CD4-positive, alpha-beta memory T cell (primary cell): ENCODE results near the gene FOXN1. TPM values are rescaled to one million over a fixed set of nuclear protein-coding genes. Genes with fewer than 3 reads are reported as not detected.

ENCODE experiments used
- CTCF ChIA-PET: fragments of 350-600 bp; sonication (Branson Sonifier 250); formaldehyde crosslinking; loops from one replicate; lab custom pipeline; 2021; ENCODE audit warnings: inconsistent platforms; ENCODE audit not compliant: partially characterized antibody; lab: Charles Lee
- POLR2A ChIA-PET: fragments of 350-600 bp; sonication (Branson Sonifier 250); formaldehyde crosslinking; loops from one replicate; lab custom pipeline; 2021; ENCODE audit not compliant: partially characterized antibody; lab: Charles Lee
- DNase-seq, 5 donors: peaks; one replicate each; pipeline versions ENCODE4 v3.0.0 to v3.0.0-alpha.2; 2020 to 2022; ENCODE audit warnings: mixed read lengths in 1 of 5
- H3K27ac ChIP-seq: one replicate; pipeline ENCODE4 v1.7.0; 2013; ENCODE audit warnings: low read depth, low read length
- H3K27me3 ChIP-seq: 2 replicates; pipeline ENCODE4 v1.7.0; 2013; ENCODE audit warnings: mild to moderate bottlenecking, low read length, moderate library complexity; ENCODE audit not compliant: insufficient read depth
- H3K36me3 ChIP-seq: 2 replicates; pipeline ENCODE4 v1.7.0; 2013; ENCODE audit warnings: mild to moderate bottlenecking, low read length, moderate library complexity; ENCODE audit not compliant: insufficient read depth
- H3K4me1 ChIP-seq: 2 replicates; pipeline ENCODE4 v1.7.0; 2013; ENCODE audit warnings: mild to moderate bottlenecking, low read length, moderate library complexity; ENCODE audit not compliant: insufficient read depth
- H3K4me3 ChIP-seq, 2 donors: one replicate each; pipeline ENCODE4 v1.7.0; 2013; ENCODE audit warnings: low read length in 2 of 2, mild to moderate bottlenecking in 1 of 2
- H3K9me3 ChIP-seq, 2 donors: one replicate each; pipeline ENCODE4 v1.7.0; 2013; ENCODE audit warnings: low read length in 2 of 2, control low read depth in 1 of 2; ENCODE audit not compliant: control insufficient read depth in 1 of 2
- H3K27ac Mint-ChIP-seq, 7 donors: one replicate each; pipeline ENCODE4 v1.8.0; 2020 to 2021; ENCODE audit warnings: mixed read lengths in 7 of 7, mild to moderate bottlenecking in 6 of 7, inconsistent platforms in 3 of 7, moderate library complexity in 3 of 7
- H3K27me3 Mint-ChIP-seq, 2 donors: one replicate each; pipeline ENCODE4 v1.8.0; 2020 to 2021; ENCODE audit warnings: mixed read lengths in 2 of 2
- H3K36me3 Mint-ChIP-seq, 2 donors: one replicate each; pipeline ENCODE4 v1.8.0; 2020 to 2021; ENCODE audit warnings: mixed read lengths in 2 of 2, inconsistent platforms in 1 of 2, mild to moderate bottlenecking in 1 of 2
- H3K4me1 Mint-ChIP-seq, 4 donors: one replicate each; pipeline ENCODE4 v1.8.0; 2020 to 2021; ENCODE audit warnings: mixed read lengths in 4 of 4, mild to moderate bottlenecking in 1 of 4
- H3K4me3 Mint-ChIP-seq, 8 donors: one replicate each; pipeline ENCODE4 v1.8.0; 2020 to 2021; ENCODE audit warnings: mixed read lengths in 8 of 8, mild to moderate bottlenecking in 7 of 8, moderate library complexity in 6 of 8, inconsistent platforms in 3 of 8
- H3K9me3 Mint-ChIP-seq, 8 donors: one replicate each; pipeline ENCODE4 v1.8.0; 2020 to 2021; ENCODE audit warnings: mixed read lengths in 8 of 8, mild to moderate bottlenecking in 5 of 8, inconsistent platforms in 3 of 8, moderate library complexity in 1 of 8
- intact Hi-C: fragments of 100-400 bp; cut with micrococcal nuclease; formaldehyde crosslinking; loops from one replicate; pipeline ENCODE4 v1.15.1; 2023
- polyA plus RNA-seq, 2 donors: library from polyadenylated mRNA; unstranded; fragments of 300-500 nt; fragmentation: Illumina TruSeq; gene quantifications; one replicate each; pipeline ENCODE4 v1.2.3, GENCODE V29; 2021
- total RNA-seq, 2 experiments: library from RNA; stranded (reverse); gene quantifications; one replicate each; pipeline ENCODE4 v1.2.3, GENCODE V29; 2021

The FOXN1 gene
- total and polyA plus RNA-seq, 4 experiments from 2014 or later, result not detected

GRCh38 chr17:28578246-28579195 is 72.4 kb downstream of the FOXN1 start:
- Mint-ChIP-seq H3K4me1 (peaks cover 10 to 29% (median 17%) of the 10 kb centered on the region in 4 donors), H3K4me3 (peak overlapping the region in 1 of 8 donors; percentile 35), H3K27me3 (no peaks in the 10 kb centered on the region), H3K36me3 (peaks cover 0 to 9% of the 10 kb centered on the region in 2 donors), H3K27ac (peak overlapping the region in 3 of 7 donors; percentile 41 to 64 (median 48)), H3K9me3 (no peaks in the 10 kb centered on the region)
- intact Hi-C loops, result no loop called here
- Histone ChIP-seq H3K9me3 (no peaks in the 10 kb centered on the region), H3K27ac (no peak overlapping the region), H3K4me1 (peaks cover 19% of the 10 kb centered on the region), H3K27me3 (no peaks in the 10 kb centered on the region), H3K4me3 (no peak overlapping the region), H3K36me3 (no peaks in the 10 kb centered on the region)
- no peak for DNase-seq
- CTCF ChIA-PET, result interaction anchor here (1.4 to 1.5 kb wide), 2 partner anchors 30 to 34 kb away, joined by 4 to 5 read pairs; no protein-coding TSS in a partner anchor
- POLR2A ChIA-PET, result interaction anchor here (1.3 to 13.1 kb wide), 3 partner anchors 22 to 66 kb away, joined by 8 to 169 read pairs (median 20); partner anchors contain the start of genes BLTP2 and SPAG5

GRCh38 chr17:28579526-28579925 is 73.4 kb downstream of the FOXN1 start:
- Mint-ChIP-seq H3K27ac (peak overlapping the region in 1 of 7 donors; percentile 48), H3K4me3 (no peak overlapping the region)

DNA sequence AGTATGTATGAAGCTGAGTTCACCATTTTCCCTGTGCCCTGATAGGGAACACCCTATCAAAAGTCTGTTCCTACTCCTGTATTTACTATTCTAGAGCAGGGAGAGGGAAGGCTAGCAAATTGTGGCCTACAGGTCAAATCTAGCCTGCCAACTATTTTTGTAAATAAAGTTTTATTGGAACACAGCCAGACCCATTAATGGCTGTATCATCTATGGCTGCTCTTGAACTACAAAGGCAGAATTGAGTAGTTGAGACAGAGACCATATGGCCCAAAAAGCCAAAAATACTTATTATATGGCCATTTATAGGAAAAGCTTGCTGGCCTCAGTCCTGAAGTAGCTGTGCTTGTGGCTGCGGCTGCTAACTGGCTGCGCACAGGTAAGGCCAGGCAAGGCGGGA is 74.8 kb downstream of the FOXN1 start:
- H3K27ac ChIP-seq, result no peak overlapping the region
- peaks cover 10% of the 10 kb centered on the region for H3K4me1 ChIP-seq
- Mint-ChIP-seq H3K4me1 (peaks cover 8 to 13% (median 11%) of the 10 kb centered on the region in 4 donors), H3K27me3 (no peaks in the 10 kb centered on the region), H3K36me3 (peaks cover 7 to 13% of the 10 kb centered on the region in 2 donors), H3K9me3 (no peaks in the 10 kb centered on the region), H3K4me3 (no peak overlapping the region), H3K27ac (peak overlapping the region in 2 of 7 donors; percentile 3 to 64)
- no peaks in the 10 kb centered on the region for H3K27me3 ChIP-seq
- intact Hi-C loops, result no loop called here
- POLR2A ChIA-PET, result interaction anchor here (1.2 kb wide), 1 partner anchor 10 kb away, joined by 5 read pairs; the partner anchor contains the start of gene PIGS
- no peak for DNase-seq
- H3K36me3 ChIP-seq, result peaks cover 13% of the 10 kb centered on the region
- CTCF ChIA-PET, result no interaction called here
- H3K4me3 ChIP-seq, result no peak overlapping the region
- no peaks in the 10 kb centered on the region for H3K9me3 ChIP-seq

More at GRCh38 chr17:28579526-28579925, 73.4 kb downstream of the FOXN1 start:
- H3K36me3 ChIP-seq, result no peaks in the 10 kb centered on the region
- DNase-seq, result no peak
- ChIA-PET POLR2A (interaction anchor here (1.2 kb wide), 1 partner anchor 8 kb away, joined by 5 read pairs; the partner anchor contains the start of gene PIGS), CTCF (no interaction called here)
- H3K36me3 Mint-ChIP-seq, result peaks cover 6 to 8% of the 10 kb centered on the region in 2 donors
- H3K27ac ChIP-seq, result no peak overlapping the region
- H3K4me3 ChIP-seq, result no peak overlapping the region
- H3K4me1 Mint-ChIP-seq, result peaks cover 9 to 22% (median 17%) of the 10 kb centered on the region in 4 donors
- intact Hi-C loops, result no loop called here
- H3K9me3 ChIP-seq, result no peaks in the 10 kb centered on the region
- no peaks in the 10 kb centered on the region for H3K9me3 Mint-ChIP-seq
- no peaks in the 10 kb centered on the region for H3K27me3 ChIP-seq
- H3K27me3 Mint-ChIP-seq, result no peaks in the 10 kb centered on the region
- peaks cover 19% of the 10 kb centered on the region for H3K4me1 ChIP-seq

DNA sequence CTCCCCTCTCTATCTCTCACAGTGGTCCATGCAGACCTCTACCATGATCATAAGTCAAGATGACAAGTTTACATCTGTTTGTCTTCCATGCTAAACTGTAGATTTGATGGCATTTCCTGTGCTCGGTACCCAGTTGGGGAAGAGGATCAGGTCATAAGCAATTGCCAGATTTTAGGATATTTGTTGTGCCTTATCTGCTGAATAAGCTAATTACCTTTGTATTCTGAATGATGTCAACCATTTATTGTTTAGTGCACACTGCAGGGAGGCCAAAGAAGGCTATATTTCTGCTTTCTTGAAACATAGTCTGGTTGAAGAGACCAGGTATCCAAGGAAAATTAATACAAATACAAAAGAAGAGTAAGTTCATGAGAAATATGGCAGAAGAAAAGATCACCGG is 76.4 kb downstream of the FOXN1 start:
- Mint-ChIP-seq H3K36me3 (peaks cover 7 to 8% of the 10 kb centered on the region in 2 donors), H3K4me1 (peaks cover 0 to 1% (median 0%) of the 10 kb centered on the region in 4 donors)

DNA sequence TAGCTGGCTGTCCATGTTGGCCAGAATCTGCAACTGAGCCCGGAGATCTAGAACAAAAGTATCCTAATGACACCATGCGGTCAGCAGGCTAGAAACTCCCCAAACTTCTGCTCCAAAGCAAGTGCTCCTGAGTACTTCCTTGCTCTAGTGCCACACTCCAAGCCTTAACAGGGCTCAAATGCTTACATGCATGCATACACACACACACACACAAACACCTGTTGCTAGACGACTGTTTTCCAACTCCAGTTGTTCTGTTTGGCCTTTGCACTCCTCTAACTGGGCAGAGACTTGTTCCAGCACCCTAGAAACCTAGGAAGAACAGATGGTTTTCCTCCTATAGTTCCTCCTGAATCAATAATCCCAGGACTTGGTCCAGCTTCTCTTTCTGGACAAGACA is 78.3 kb downstream of the FOXN1 start:
- peaks cover 10 to 12% of the 10 kb centered on the region in 2 donors for H3K36me3 Mint-ChIP-seq
- ChIA-PET CTCF (no interaction called here), POLR2A (no interaction called here)
- Histone ChIP-seq H3K4me1 (no peaks in the 10 kb centered on the region), H3K4me3 (no peak overlapping the region), H3K9me3 (no peaks in the 10 kb centered on the region), H3K27me3 (no peaks in the 10 kb centered on the region), H3K36me3 (peaks cover 17% of the 10 kb centered on the region), H3K27ac (no peak overlapping the region)
- no peak for DNase-seq
- no peak overlapping the region for H3K4me3 Mint-ChIP-seq
- H3K4me1 Mint-ChIP-seq, result peaks cover 0 to 3% (median under 1%) of the 10 kb centered on the region in 4 donors
- no peaks in the 10 kb centered on the region for H3K27me3 Mint-ChIP-seq
- intact Hi-C loops, result no loop called here
- H3K27ac Mint-ChIP-seq, result peak overlapping the region in 2 of 7 donors; percentile 25 to 59
- no peaks in the 10 kb centered on the region for H3K9me3 Mint-ChIP-seq

More for the DNA sequence above, 76.4 kb downstream of the FOXN1 start:
- Mint-ChIP-seq H3K9me3 (no peaks in the 10 kb centered on the region), H3K27me3 (no peaks in the 10 kb centered on the region), H3K27ac (no peak overlapping the region), H3K4me3 (no peak overlapping the region)
- CTCF ChIA-PET, result no interaction called here
- no peak for DNase-seq
- H3K4me1 ChIP-seq, result no peaks in the 10 kb centered on the region
- H3K4me3 ChIP-seq, result no peak overlapping the region
- intact Hi-C loops, result no loop called here
- peaks cover 17% of the 10 kb centered on the region for H3K36me3 ChIP-seq
- no peaks in the 10 kb centered on the region for H3K9me3 ChIP-seq
- no peak overlapping the region for H3K27ac ChIP-seq
- POLR2A ChIA-PET, result interaction anchor here (1.0 kb wide), 1 partner anchor 11 kb away, joined by 4 read pairs; the partner anchor contains the start of gene PIGS
- no peaks in the 10 kb centered on the region for H3K27me3 ChIP-seq

GRCh38 chr17:28585851-28586250 is 79.7 kb downstream of the FOXN1 start:
- H3K27me3 Mint-ChIP-seq, result no peaks in the 10 kb centered on the region
- CTCF ChIA-PET, result no interaction called here

More at GRCh38 chr17:28585851-28586250, 79.7 kb downstream of the FOXN1 start:
- peaks cover 10 to 12% of the 10 kb centered on the region in 2 donors for H3K36me3 Mint-ChIP-seq
- no peaks in the 10 kb centered on the region for H3K9me3 ChIP-seq
- H3K36me3 ChIP-seq, result peaks cover 17% of the 10 kb centered on the region
- no peak for DNase-seq
- H3K27ac Mint-ChIP-seq, result peak overlapping the region in 1 of 7 donors; percentile 2
- no peak overlapping the region for H3K4me3 Mint-ChIP-seq
- no peaks in the 10 kb centered on the region for H3K4me1 ChIP-seq
- no peaks in the 10 kb centered on the region for H3K27me3 ChIP-seq
- POLR2A ChIA-PET, result no interaction called here
- H3K27ac ChIP-seq, result no peak overlapping the region
- H3K4me1 Mint-ChIP-seq, result peaks cover 0 to 3% (median under 1%) of the 10 kb centered on the region in 4 donors
- H3K9me3 Mint-ChIP-seq, result no peaks in the 10 kb centered on the region
- H3K4me3 ChIP-seq, result no peak overlapping the region
- intact Hi-C loops, result no loop called here
